Fibroblast of lung (primary cell): ENCODE data around the gene INSYN2B. TPM values are rescaled to one million over a fixed set of nuclear protein-coding genes. Genes with fewer than 3 reads are reported as not detected.

ENCODE experiments used
- DNase-seq, 2 donors: peaks; one replicate each; pipeline versions ENCODE4 v3.0.0 to v3.0.0-alpha.2; 2010; ENCODE audit warnings: low read depth in 2 of 2
- H2AFZ ChIP-seq: 2 replicates; pipeline ENCODE4 v1.5.1; 2012; ENCODE audit warnings: low read length, control low read depth, inconsistent platforms
- H3K27ac ChIP-seq: 2 replicates; pipeline ENCODE4 v1.5.1; 2011; ENCODE audit warnings: low read length, control low read depth; ENCODE audit not compliant: insufficient read depth
- H3K27me3 ChIP-seq: 2 replicates; pipeline ENCODE4 v1.5.1; 2011; ENCODE audit warnings: mild to moderate bottlenecking, low read length; ENCODE audit not compliant: control insufficient read depth, insufficient read depth
- H3K36me3 ChIP-seq: 2 replicates; pipeline ENCODE4 v1.5.1; 2011; ENCODE audit warnings: low read length; ENCODE audit not compliant: control insufficient read depth, insufficient read depth
- H3K4me1 ChIP-seq: 2 replicates; pipeline ENCODE4 v1.5.1; 2011; ENCODE audit warnings: low read length; ENCODE audit not compliant: control insufficient read depth, insufficient read depth; ENCODE audit errors: extremely low read depth
- H3K4me2 ChIP-seq: 2 replicates; pipeline ENCODE4 v1.5.1; 2011; ENCODE audit warnings: low read length, control low read depth; ENCODE audit not compliant: insufficient read depth; ENCODE audit errors: extremely low read depth
- H3K4me3 ChIP-seq, 4 experiments: fragments of 200-600 bp in 1 of 4; sonication (generic) in 1 of 4; replicated peaks in 1 of 4; 2 replicates each; pipeline ENCODE4 v1.5.1; 2011 to 2016; ENCODE audit warnings: low read length in 4 of 4, low read depth in 3 of 4, mild to moderate bottlenecking in 3 of 4, control low read depth in 2 of 4, inconsistent platforms in 1 of 4, mixed read lengths in 1 of 4; ENCODE audit not compliant: insufficient read depth in 1 of 4; ENCODE audit errors: control extremely low read depth in 1 of 4
- H3K79me2 ChIP-seq: 2 replicates; pipeline ENCODE4 v1.5.1; 2012; ENCODE audit warnings: mild to moderate bottlenecking, low read length, inconsistent platforms; ENCODE audit not compliant: control insufficient read depth, insufficient read depth
- H3K9ac ChIP-seq: 2 replicates; pipeline ENCODE4 v1.5.1; 2011; ENCODE audit warnings: mild to moderate bottlenecking, low read length, control low read depth; ENCODE audit not compliant: insufficient read depth
- H3K9me3 ChIP-seq: 2 replicates; pipeline ENCODE4 v1.5.1; 2012; ENCODE audit warnings: low read depth, low read length; ENCODE audit not compliant: control insufficient read depth, insufficient read depth
- H4K20me1 ChIP-seq: 2 replicates; pipeline ENCODE4 v1.5.1; 2011; ENCODE audit warnings: low read length; ENCODE audit not compliant: control insufficient read depth, insufficient read depth; ENCODE audit errors: extremely low read depth
- EZH2 ChIP-seq: IDR thresholded peaks from 2 replicates; pipeline ENCODE4 v1.5.1; 2012; ENCODE audit warnings: low read length, control low read depth, mild to moderate bottlenecking; ENCODE audit errors: missing control alignments
- polyA plus RNA-seq, 2 donors: library from polyadenylated mRNA; depleted of rRNA in 1 of 2; stranded (reverse) in 1 of 2; unstranded in 1 of 2; fragments of >200 nt; gene quantifications; 2 replicates each; pipeline ENCODE4 v1.2.1, GENCODE V29; 2011 to 2012; ENCODE audit warnings: missing spikeins in 1 of 2
- total RNA-seq: library from RNA; depleted of rRNA; stranded (reverse); fragments of >200 nt; gene quantifications from 2 replicates; pipeline ENCODE4 v1.2.1, GENCODE V29; 2014
- TF ChIP-seq, protein P1 (sequence below), 2 donors: IDR thresholded peaks in 1 of 2; conservative IDR thresholded peaks in 1 of 2; 1 replicate in 1 of 2; 2 replicates in 1 of 2; pipeline ENCODE4 v1.5.1; 2011 to 2012; ENCODE audit warnings: low read length in 2 of 2, control low read depth in 1 of 2, inconsistent platforms in 1 of 2, low read depth in 1 of 2, mild to moderate bottlenecking in 1 of 2

INSYN2B gene
- total and polyA plus RNA-seq, 2 donors (not counting 1 experiment from before 2014, with no cell fraction given) = 3.6 to 6.3 TPM

DNA sequence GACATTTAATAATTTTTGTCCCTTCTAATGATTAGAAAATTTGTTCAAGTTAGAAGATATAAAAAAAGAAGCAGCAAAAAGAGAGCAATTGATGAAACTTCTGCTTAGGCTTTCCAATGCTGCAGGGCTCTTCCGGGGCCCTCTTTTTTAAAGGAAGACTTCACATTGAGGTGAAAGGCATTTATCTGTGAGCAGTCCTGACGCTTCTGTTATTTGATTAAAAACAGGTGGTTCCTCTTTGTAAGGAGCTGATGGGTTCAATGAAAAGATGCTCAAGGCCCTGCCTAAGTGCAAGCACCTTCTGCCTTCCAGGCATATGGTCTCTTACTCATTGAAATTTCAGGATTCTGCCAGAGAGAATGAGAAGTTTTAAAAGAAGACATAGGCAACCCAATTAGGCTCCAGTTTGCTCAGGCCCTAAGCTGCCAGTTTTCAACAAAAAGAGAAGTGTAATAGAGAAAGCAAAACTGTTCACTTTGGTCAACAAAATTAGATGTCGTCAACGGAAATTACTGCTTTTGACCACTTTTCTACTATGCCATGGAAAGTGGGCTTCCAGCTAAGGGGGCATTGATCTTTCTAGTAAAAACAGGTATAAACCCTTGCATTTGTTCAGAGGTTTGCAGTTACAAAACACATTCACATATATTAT is 100.2 kb downstream of the INSYN2B start:
- no peak for DNase-seq

DNA sequence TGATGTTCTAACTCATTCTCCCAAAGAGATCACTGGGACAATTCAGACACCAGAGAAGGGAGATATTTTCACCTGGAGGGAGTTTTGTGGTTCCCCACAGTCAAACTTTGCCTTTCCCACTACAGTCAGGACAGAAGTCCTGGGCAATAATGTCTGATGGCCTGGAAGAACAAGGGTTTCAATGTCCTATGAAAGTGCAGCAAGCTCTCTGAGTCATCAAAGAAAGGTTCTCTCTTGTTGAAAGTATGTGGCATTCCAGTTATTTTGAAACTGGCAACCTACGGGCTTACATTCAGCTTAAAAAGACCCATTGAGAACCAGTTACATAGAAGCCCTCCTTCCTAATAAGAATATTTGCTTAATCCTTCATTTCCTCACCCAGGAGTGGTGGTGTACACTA is 103.9 kb downstream of the INSYN2B start:
- H3K4me3 ChIP-seq = no peak overlapping the region
- H3K79me2 ChIP-seq = no peaks in the 10 kb centered on the region
- DNase-seq = peak; percentile 18 to 74
- H3K9ac ChIP-seq = no peak overlapping the region
- TF ChIP-seq EZH2 = no peak
- TF ChIP-seq, protein P1, sequence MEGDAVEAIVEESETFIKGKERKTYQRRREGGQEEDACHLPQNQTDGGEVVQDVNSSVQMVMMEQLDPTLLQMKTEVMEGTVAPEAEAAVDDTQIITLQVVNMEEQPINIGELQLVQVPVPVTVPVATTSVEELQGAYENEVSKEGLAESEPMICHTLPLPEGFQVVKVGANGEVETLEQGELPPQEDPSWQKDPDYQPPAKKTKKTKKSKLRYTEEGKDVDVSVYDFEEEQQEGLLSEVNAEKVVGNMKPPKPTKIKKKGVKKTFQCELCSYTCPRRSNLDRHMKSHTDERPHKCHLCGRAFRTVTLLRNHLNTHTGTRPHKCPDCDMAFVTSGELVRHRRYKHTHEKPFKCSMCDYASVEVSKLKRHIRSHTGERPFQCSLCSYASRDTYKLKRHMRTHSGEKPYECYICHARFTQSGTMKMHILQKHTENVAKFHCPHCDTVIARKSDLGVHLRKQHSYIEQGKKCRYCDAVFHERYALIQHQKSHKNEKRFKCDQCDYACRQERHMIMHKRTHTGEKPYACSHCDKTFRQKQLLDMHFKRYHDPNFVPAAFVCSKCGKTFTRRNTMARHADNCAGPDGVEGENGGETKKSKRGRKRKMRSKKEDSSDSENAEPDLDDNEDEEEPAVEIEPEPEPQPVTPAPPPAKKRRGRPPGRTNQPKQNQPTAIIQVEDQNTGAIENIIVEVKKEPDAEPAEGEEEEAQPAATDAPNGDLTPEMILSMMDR (conservative IDR thresholded peaks at IDR 0.05 in 1 of 2, IDR thresholded peaks at IDR 0.05 in 1 of 2; ENCODE audit: low read depth in 1 of 2, low read length in 2 of 2) = no peak
- no peak overlapping the region for H3K27ac ChIP-seq
- H3K9me3 ChIP-seq = no peaks in the 10 kb centered on the region
- H3K4me2 ChIP-seq = no peak overlapping the region
- no peaks in the 10 kb centered on the region for H3K36me3 ChIP-seq
- no peaks in the 10 kb centered on the region for H3K27me3 ChIP-seq
- no peaks in the 10 kb centered on the region for H4K20me1 ChIP-seq
- H2AFZ ChIP-seq = no peak overlapping the region
- no peaks in the 10 kb centered on the region for H3K4me1 ChIP-seq

More for the DNA sequence above, 100.2 kb downstream of the INSYN2B start:
- Histone ChIP-seq H2AFZ (no peak overlapping the region), H3K36me3 (no peaks in the 10 kb centered on the region), H3K4me2 (no peak overlapping the region), H3K4me1 (no peaks in the 10 kb centered on the region), H4K20me1 (no peaks in the 10 kb centered on the region), H3K9me3 (no peaks in the 10 kb centered on the region), H3K27me3 (no peaks in the 10 kb centered on the region), H3K9ac (no peak overlapping the region), H3K79me2 (no peaks in the 10 kb centered on the region), H3K27ac (no peak overlapping the region), H3K4me3 (no peak overlapping the region)
- TF ChIP-seq, protein P1 (conservative IDR thresholded peaks at IDR 0.05 in 1 of 2, IDR thresholded peaks at IDR 0.05 in 1 of 2; ENCODE audit: low read depth in 1 of 2, low read length in 2 of 2) = no peak
- TF ChIP-seq EZH2 = no peak

DNA sequence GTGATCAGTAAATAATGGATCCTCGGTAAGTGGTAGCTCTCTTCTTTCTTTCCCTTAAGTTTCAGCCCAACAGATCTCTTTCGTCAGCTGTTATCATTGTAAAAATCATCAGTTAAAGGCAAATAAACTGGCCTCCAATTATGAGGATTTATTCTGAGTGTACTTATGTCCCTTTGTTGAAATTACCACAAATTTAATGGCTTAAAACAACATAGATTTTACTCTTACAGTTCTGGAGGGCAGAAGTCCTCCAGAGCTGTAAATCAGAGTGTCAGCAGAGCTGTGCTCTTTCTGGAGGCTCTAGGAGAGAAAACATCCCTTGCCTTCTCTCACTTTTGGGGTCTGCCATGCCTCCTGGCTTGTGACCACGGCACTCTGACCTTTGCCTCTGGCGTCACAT is 104.6 kb downstream of the INSYN2B start:
- Histone ChIP-seq H3K27ac (no peak overlapping the region), H3K9ac (no peak overlapping the region), H3K4me2 (no peak overlapping the region), H3K9me3 (no peaks in the 10 kb centered on the region), H2AFZ (no peak overlapping the region), H3K36me3 (no peaks in the 10 kb centered on the region), H3K79me2 (no peaks in the 10 kb centered on the region), H4K20me1 (no peaks in the 10 kb centered on the region), H3K4me1 (no peaks in the 10 kb centered on the region), H3K27me3 (no peaks in the 10 kb centered on the region), H3K4me3 (no peak overlapping the region)
- no peak for DNase-seq
- TF ChIP-seq, protein P1 (conservative IDR thresholded peaks at IDR 0.05 in 1 of 2, IDR thresholded peaks at IDR 0.05 in 1 of 2; ENCODE audit: low read depth in 1 of 2, low read length in 2 of 2) = no peak
- no peak for TF ChIP-seq EZH2
